DND-41 (cell line): ENCODE results near the gene EML1.

Experiments used
- EZH2 ChIP-seq: IDR thresholded peaks from 3 replicates; pipeline ENCODE4 v1.6.1; 2012; ENCODE audit warnings: borderline replicate concordance, low read depth, mild to moderate bottlenecking, moderate library complexity, low read length, inconsistent platforms; ENCODE audit not compliant: severe bottlenecking
- TF ChIP-seq, protein P1 (sequence below): IDR thresholded peaks from 2 replicates; pipeline ENCODE4 v1.5.1; 2012; ENCODE audit warnings: borderline replicate concordance, low read length, moderate library complexity, mild to moderate bottlenecking; ENCODE audit not compliant: poor library complexity, severe bottlenecking; ENCODE audit errors: extremely low read depth

DNA sequence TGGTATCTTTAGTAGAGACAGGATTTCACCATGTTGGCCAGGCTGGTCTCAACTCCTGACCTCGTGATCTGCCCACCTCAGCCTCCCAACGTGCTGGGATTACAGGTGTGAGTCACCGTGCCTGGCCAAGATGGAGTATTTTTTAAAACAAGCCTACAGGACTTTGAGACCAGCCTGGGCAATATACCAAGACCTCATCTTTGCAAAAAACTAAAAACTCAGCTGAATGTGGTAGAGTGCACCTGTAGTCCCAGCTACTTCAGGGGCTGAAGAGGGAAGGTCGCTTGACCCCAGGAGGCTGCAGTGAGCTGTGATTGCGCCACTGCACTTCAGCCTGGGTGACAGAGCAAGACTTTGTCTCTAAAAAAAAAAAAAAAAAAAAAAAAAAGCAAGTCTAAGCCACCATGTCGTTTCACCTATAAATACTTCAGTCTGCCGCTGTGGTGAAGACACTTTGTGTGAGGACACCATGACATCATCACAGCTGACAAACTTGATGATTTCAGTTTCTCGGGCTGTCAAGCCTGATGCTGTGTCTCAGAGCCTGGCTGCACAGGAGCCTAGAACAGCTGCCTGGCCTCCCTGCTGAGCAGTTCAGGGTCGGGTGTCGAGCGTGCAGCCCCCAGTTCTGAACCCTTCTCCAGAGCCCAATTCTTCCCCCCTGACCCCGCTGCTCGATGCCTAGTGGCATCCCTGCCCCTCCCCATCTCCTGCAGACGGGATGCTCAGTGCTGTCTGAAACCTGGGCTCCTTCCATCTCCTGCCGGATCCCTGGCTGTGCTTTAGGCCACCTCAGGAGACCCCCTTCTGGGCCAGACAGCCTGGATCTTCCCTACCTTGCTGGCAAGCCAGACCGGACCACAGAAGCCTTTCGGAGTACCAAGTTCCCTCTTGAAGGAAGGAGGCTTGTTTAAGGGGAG, 152.8 kb downstream of the EML1 start:
- TF ChIP-seq, protein P1, sequence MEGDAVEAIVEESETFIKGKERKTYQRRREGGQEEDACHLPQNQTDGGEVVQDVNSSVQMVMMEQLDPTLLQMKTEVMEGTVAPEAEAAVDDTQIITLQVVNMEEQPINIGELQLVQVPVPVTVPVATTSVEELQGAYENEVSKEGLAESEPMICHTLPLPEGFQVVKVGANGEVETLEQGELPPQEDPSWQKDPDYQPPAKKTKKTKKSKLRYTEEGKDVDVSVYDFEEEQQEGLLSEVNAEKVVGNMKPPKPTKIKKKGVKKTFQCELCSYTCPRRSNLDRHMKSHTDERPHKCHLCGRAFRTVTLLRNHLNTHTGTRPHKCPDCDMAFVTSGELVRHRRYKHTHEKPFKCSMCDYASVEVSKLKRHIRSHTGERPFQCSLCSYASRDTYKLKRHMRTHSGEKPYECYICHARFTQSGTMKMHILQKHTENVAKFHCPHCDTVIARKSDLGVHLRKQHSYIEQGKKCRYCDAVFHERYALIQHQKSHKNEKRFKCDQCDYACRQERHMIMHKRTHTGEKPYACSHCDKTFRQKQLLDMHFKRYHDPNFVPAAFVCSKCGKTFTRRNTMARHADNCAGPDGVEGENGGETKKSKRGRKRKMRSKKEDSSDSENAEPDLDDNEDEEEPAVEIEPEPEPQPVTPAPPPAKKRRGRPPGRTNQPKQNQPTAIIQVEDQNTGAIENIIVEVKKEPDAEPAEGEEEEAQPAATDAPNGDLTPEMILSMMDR = no peak
- TF ChIP-seq EZH2 = no peak
